NCI-H2196 (cell line): ENCODE results near the gene DEPDC1B.
"Not testable (repeated sequence)": the region's sequence is repeated elsewhere in the genome, so short reads cannot be mapped to it uniquely, and the experiment has no call there.

Experiments used
- DNase-seq: peaks from one replicate; lab custom pipeline; 2025; ENCODE audit not compliant: unreplicated experiment; lab: John Stamatoyannopoulos, UW

Gene DEPDC1B

DNA sequence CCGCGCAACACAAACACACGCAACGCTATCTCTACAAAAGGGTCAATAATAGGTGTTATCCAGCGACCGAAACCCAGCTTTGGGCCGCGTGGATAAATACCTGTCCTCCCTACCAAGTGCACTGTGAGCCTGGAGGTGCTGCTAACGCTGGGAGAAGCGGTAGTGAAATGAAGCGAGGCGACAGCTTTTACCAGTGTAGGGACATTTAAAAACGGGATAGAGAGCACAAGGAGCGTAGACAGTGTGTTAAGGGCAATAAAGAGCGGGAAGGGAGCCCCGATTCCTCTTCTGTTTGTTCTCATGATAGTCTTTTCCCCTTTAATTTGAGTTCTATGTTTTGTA is 421 bp upstream of the DEPDC1B start:
- no peak for DNase-seq

DNA sequence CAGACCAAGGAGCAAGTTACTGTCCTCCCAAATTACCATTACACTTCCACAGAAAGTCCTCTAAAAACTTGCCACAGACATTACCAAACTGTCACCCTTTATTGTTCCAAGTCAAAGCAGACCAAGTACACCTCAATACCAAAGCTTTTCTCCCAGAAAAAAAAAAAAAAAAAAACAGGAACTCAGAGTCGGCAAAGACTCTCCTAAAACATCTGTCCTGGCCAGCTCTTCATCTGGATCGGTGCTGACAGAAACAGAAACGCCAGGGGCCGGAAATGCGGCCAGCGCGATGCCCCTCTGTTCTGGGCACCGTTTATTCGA is 718 bp downstream of the DEPDC1B start:
- no peak for DNase-seq

DNA sequence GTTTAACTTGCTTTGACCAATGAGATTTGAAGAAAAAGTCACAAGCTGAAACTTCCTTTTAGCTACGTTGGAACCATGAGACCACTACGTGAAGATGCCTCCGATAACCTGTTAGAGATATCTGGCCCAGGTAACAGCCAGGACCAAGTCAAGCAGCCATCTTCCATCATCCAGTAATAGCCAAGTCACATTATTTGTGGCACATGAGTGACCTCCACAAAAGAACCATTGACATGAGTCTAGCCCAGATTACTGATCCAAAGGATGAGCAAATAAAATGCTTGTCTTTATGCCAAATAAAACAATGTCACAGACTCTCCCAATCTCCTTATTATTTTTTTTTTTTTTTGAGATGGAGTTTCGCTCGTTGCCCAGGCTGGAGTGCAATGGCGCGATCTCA is 1.6 kb downstream of the DEPDC1B start:
- no peak for DNase-seq

DNA sequence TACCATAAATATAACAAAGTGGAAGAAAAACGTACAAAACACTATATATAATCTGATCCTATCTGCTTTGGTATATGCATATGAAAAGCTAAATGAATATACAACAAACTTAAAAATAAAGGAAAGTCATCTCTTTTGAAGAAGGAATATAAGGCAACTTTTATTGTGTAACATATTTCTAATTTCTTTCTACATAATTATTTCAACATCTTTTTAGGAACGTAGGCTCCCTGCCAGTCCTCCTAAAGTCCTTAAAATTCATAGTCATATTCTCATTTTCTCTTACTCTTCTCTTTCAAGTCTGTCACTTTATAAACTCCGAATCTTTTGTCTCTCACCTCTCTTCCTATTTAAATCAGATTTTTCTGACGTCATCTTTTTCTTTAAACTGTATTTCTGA is 9.6 kb downstream of the DEPDC1B start:
- DNase-seq: no peak

DNA sequence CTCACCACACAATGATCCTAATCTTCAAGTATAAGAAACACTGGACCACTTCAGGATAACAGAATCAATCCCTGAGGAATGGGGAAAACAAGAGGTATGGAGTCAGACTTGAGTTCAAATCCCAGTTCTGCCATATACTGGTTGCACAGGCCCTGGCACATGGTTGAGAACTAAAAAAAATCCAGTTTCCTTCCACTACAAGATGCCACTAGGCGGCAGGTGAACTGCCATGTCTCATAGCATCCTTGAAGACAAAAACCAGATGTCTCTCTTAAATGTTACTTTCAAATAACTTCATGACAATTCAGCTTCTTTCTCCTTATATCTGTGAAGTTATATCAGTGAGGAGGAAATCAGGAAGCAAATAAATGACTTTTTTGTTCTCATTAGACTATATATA is 11.0 kb downstream of the DEPDC1B start:
- no peak for DNase-seq

DNA sequence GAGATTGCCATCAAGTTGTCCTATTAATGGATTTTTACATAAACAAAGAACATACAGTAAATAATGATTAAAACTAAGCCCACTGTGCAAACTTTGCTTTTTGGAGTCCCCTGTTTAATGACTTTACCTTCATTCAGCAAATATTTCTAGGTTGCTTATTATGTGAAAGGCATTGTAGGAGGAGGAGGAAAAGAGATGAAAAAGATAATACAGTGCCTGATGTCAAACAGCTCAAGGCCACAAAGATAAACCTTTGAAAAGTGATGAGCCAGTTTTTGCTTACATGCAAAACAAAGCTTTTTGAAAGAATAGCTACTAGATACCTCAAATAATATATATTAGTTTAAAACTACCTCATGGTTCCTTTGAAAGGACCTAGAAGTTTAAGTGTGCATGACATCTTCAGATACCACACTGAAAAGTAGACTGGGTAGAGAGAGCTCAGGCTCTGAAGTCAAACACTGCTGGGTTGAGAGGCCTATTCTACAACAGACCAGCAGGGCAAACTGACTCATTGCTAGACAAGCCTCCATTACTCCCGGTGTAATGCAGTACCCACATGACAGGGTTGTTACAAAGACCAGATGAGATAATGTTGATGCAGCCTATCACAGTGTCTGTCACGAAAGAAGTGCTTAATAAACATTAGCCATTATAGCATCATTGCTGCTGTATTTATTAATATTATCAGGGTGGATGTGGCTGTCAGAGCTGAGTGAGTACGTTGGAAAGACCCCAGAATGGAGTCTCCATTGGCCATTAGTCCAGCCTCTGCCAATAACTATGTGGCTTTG is 11.8 kb downstream of the DEPDC1B start:
- no peak for DNase-seq

DNA sequence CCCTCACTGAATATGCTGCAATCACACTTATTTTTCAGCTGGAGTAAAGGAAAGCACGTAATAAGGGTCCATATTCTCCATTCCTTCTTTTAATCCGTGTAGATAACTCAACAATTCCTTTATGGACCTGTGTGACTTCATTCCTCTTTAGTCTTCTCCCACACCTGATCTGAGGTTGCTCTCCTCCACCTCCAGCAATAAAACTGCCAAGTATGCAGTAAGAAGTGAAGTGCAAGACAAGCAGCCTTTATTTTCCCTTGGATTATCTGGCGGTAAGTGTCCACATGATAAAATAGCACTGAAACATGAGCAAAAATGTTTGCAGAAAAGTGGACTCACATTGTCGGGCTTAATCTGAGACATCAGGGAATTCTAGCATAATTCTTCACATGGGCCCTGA is 13.8 kb downstream of the DEPDC1B start:
- no peak for DNase-seq

DNA sequence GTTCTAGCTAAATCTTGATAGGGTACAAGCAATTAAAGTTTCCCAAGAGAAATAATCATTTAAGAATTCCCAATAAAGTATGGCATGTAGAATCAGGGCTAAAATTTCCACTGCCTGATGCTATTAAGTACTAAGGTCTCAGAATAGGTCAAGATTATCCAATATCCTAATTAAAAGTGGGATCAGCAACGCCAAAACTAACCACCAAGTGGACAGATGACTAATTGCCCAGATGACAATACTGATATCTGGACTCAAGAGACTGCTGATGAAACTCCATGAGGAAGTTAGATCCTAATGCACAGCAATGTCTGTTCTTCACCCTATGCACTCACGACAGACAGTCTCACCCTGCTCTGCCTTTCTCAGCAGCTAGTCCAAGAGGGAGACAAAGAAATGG is 14.3 kb downstream of the DEPDC1B start:
- no peak for DNase-seq

DNA sequence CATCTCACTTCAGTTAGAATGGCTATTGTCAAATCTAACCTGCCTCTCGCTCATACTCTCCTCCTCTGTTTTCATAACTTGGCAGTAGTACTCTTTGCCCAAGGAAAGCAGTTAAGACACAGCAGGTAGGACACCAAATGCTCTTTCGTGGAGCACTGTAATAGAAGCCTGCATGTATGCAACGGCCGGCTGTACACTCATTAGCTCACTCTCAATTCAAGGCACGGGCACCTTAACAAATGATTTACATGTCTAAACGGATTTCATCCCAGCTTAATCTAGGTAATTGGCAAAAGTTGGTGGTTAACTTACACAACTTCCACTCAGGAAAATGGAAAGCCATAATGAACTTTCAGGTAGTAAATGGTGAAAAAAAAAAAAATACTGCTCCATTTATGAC is 14.9 kb downstream of the DEPDC1B start:
- DNase-seq: no peak

DNA sequence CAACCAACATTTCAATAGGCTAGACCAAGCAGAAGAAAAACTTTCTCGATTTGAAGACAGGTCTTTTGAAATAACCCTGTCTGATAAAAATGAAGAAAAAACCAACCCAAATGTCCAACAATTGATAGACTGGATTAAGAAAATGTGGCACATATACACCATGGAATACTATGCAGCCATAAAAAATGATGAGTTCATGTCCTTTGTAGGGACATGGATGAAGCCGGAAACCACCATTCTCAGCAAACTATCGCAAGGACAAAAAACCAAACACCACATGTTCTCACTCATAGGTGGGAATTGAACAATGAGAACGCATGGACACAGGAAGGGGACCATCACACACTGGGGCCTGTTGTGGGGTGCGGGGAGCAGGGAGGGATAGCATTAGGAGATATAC is 18.0 kb downstream of the DEPDC1B start:
- not testable (repeated sequence) for DNase-seq

DNA sequence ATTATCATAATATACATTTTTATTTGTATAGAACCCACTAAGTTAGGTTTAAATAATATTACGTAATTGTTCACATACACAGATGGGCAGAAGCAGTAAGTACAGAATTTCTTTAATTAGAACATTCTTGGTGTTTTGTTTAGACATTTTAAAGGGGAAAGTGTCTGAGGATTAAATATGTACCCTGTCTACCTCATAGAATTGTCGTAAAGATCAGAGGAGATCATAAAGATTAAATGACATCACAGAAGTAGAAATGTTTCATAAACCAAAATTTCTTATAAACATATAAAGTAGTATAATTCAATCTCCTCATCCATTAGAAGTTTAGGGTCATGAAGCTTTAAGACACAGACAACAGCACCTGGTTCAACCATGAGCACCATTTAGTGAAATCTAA is 20.1 kb downstream of the DEPDC1B start:
- no peak for DNase-seq

DNA sequence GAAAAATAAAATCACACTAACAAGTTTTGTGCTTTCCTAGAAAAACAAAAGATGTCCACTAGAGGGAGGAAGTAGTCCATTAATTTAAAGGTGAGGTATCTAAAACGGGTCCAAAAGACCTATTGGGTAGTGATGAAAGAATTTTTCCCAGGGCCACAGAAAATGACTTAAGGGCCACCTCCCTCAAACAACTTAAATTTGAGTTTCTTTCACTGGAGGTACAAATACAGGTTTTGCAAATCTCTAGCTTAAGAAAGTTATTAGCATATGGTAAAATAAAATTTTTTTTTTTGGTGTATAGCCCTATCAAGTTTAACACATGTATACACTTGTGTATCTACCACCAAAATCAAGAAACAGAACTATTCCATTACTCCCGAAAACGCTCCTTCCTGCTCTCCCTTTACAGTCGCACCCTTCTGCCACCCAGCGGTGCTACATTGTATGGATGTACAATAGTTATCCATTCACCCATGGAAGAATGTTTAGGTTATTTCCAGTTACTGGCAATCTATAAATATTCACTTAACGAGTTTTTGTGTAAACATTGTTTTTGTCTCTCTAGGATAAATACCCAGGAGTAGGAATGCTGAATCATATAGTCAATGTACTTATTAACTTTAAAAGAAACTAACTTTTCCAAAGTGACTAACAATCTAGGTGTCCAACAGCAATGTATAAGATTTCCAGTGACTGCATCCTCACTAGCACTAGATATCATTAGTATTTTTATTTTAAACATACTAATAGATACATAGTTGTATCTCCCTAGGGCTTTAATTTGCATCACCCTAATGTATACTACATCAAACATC is 21.9 kb downstream of the DEPDC1B start:
- peak; percentile 17 for DNase-seq

DNA sequence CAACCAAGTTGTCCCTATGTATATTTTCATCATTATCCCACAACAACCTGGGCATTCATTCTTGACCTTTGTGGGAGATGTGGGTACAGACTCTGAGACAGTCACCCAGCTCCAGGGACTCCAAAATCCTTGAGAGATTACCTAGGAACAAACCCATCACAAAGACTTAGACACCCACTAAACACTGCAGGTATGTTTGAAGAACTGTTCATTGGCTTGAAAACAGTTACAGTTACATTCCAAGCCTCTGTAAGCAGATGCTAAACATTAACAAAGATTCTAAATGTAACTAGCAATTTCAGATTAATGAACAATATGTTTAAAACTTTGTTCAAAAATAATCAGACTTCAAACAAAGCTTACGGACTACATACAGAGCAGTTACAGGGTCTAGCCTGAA is 24.7 kb downstream of the DEPDC1B start:
- no peak for DNase-seq

DNA sequence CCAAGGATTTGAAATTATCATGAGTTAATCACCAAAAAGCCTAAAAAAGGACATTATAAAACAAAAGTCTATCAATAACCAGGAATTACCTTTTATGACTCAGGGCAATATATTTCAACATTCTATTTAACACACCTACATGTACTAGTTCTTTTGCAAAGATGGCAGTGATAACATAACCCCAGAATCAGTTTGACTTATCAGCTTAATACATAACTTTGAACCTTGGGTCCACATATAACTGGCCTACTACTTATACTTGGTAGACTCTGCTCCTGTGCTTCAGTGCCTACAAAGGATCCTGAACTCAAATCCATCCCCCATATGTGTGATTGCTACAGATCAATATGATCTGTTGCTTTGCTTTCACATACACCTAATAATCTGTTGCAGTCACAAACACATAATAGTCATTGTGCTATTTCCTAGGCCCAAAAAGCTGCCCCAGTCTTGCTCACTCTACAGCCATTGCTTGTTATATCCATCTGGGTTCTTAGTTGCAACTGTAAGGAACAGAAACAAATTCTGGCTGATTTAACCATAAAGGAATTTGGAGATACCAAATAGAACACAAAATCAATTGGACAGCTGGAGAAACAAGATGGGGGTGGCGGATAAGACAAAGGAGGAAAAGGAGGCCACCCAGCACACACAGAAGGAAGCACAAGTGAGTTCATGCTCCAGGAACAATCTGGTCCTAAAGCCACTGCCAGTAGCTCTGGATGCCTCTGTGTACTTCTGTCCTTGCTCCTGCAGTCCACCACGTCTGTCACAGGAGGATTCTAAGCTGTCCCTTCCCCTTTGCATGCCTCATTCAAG is 25.5 kb downstream of the DEPDC1B start:
- DNase-seq: no peak

DNA sequence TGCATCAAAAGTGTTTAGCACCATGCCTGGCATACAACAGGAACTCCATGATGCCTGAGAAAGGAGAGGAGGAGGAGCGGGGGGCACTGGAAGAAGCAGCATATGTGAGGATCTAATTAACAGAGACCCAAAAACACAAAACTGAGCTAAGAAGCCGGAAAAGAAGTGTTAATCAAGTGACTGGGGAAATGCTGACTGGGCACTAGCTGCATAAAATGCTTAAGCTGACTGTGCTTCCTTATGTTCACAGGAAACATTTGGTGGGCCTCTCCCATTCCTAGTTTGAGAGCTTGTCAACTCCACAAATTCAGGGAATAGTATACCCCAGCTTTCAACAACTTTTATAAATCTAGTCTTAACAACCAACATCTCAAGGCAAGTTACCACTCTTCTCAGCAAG is 26.6 kb downstream of the DEPDC1B start:
- DNase-seq: no peak

DNA sequence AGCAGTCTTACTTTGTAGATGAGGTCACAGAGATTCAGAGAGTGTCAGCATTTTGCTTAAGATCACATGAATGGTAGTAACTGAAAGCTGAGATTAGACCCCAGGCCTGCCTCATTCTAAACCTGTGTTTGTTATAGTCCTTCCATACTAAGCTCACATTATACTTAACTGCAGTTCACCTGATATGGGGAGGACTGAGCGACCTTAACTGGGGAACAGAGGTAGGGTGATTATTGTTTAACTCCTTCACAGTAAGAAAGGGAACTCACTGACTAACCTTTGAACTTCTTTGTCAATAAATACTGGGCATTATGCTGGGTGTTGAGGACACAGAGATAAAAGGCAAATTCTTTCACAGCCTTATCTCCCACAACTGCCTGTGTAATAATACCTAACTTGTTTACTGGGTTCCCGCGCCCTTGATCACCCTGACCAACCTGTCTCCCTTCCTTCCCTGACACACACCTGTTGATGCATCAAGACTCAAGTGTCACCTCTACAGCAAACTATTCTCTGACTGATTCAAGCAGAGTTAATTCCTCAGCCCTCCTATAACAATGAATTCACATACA is 27.2 kb downstream of the DEPDC1B start:
- DNase-seq: no peak

DNA sequence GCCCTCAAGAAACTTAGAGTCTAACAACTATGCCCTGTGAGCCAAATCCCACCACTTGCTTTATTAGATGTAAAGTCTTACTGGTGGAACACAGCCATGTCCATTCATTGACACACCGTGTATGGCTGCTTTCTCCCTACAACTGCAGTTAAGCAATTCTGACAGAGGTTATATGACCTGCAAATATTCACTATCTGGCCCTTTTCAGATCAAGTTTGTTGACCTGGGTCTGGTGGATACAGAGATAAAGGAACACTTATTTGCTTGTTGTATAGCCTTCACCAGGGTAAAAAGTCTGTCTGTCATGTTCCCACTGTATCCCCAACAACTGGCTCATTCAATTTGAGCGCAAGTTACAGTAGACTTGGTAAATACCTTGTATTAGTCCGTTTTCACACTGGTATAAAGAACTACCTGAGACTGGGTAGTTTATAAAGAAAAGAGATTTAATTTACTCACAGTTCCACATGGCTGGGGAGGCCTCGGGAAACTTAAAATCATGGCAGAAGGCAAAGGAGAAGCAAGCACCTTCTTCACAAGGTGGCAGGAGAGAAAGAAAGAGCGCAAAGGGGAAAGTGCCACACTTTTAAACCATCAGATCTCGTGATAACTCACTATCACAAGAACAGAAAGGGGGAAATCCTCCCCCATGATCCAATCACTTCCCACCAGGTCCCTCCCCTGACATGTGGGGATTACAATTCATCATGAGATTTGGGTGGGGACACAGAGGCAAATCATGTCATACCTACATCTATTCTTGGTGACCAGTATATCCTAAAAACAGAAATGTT is 27.9 kb downstream of the DEPDC1B start:
- no peak for DNase-seq

DNA sequence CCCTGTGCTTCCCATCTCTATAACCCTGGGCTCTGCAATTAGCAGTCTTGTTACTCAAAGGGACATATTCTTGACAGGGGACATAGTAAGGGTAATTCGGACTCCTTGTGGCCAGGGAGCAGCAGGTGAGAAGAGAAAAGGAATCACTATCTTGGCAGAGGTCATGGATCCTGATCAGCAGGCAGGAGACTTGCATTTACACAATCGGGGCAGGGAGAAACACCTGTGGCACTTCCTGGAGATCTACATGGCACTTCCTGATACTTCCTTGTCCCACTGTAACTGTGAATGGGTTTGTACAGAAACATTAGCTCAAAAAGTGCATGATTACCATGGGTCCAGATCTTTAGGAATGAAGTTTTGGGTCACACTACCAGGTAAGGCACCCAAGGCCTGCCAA is 29.2 kb downstream of the DEPDC1B start:
- no peak for DNase-seq

DNA sequence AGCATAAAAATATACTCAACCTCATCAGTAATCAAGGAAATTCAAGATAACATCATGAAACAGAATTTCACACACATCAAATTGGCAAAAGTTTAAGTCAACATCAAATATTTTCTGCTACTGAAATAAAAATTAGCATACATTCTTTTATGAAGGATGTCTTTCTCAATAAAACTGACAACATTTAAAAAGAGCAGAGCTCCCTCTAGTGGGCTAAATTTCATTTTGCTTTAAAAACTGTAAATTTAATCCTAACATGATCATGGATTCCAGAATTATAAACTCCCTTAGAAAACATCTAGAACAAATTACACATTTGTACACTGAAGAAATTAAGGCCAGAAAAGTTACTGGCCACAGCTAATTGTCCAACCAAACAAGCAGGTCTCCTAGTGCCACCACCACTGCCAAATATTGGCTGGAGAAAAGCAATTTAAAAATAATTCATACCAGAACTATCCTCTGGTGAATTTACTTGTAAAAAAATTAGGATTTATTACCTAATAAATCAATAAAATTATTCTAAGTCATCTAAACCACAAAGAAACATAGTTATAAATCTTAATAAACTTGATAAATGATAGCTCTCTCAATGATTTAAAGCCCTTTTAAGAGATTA is 31.2 kb downstream of the DEPDC1B start:
- peak; percentile 28 for DNase-seq

DNA sequence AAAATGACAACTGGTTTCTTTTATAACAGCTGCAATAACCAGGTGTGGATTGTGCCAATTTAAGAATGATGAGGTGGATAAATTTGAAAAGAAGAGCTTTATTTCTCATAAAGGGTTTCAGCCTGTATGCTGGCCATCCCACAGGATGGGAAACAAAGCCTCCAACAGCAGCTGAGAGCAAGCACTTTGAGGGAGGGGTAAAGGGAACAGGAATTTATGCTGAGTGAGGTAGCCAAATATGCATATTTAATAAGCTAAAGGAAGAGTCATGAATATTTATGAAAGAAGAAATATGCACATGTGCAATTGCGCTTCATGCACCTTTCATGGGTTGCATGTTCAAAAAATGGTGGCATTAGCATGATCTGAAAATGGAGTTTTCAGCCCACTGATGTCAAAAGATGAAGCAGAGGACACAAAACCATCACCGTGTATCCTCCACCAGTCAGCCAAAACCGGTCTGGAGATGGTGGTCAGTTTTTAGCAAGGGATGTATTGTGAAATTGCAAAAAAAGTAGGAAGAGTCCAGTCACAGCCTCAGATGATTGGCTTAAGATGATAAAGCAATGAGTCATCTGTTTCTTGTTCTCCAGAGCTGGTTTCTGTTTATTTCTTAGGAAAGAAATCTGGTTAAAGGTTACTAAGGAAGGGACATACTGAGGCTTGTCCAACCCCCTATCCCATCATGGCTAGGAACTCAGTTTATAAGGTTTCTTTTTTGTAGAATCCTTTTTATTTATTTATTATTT is 47.9 kb downstream of the DEPDC1B start:
- no peak for DNase-seq
